ENCODE results near the gene PTPN11.

DNA sequence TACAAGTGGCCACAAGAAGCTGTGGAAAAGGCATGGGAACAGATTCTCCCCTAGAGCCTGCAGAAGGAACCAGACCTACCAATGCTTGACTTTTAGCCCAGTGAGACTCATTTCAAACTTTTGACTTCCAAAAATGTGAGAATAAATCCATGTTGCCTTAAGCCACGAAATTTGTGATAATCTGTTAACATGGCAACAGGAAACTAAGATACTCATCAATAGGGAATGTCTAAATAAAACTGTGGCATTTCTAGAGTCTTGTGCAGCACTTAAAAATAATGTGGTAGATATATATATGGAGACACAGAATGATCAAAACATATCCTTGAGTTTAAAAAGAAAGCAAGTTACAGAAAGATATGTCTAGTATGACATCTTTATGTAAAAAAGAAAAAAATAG is 48.5 kb upstream of the PTPN11 start:
- TF ChIP-seq, protein P1, sequence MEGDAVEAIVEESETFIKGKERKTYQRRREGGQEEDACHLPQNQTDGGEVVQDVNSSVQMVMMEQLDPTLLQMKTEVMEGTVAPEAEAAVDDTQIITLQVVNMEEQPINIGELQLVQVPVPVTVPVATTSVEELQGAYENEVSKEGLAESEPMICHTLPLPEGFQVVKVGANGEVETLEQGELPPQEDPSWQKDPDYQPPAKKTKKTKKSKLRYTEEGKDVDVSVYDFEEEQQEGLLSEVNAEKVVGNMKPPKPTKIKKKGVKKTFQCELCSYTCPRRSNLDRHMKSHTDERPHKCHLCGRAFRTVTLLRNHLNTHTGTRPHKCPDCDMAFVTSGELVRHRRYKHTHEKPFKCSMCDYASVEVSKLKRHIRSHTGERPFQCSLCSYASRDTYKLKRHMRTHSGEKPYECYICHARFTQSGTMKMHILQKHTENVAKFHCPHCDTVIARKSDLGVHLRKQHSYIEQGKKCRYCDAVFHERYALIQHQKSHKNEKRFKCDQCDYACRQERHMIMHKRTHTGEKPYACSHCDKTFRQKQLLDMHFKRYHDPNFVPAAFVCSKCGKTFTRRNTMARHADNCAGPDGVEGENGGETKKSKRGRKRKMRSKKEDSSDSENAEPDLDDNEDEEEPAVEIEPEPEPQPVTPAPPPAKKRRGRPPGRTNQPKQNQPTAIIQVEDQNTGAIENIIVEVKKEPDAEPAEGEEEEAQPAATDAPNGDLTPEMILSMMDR (conservative IDR thresholded peaks at IDR 0.05; ENCODE audit: low read depth, low read length), result no peak
- TF ChIP-seq EZH2 (IDR thresholded peaks at IDR 0.05; ENCODE audit: low read length, unreplicated experiment) (no peak), EZH2phosphoT487 (IDR thresholded peaks at IDR 0.05; ENCODE audit: borderline replicate concordance, low read length) (no peak)

Measured in PC-3 (cell line).